Thyroid gland (tissue), 4 donors: ENCODE results near the gene JAKMIP2. TPM values are rescaled to one million over a fixed set of nuclear protein-coding genes. Genes with fewer than 3 reads are reported as not detected.
"Not testable (repeated sequence)": the region's sequence is repeated elsewhere in the genome, so short reads cannot be mapped to it uniquely, and the experiment has no call there.

Source experiments
- DNase-seq, 2 donors: peaks; one replicate each; pipeline ENCODE4 v3.0.0-alpha.2; 2019
- H3K27ac ChIP-seq, 3 donors: fragments of 200-600 bp; sonication (generic); 1 replicate in 2 of 3; 2 replicates in 1 of 3; pipeline ENCODE4 v1.5.1; 2016 to 2019; ENCODE audit warnings: mild to moderate bottlenecking in 1 of 3, moderate library complexity in 1 of 3
- H3K27me3 ChIP-seq: fragments of 200-600 bp; sonication (generic); one replicate; pipeline ENCODE4 v1.5.1; 2019
- H3K36me3 ChIP-seq, 2 donors: fragments of 200-600 bp; sonication (generic); one replicate each; pipeline ENCODE4 v1.5.1; 2016 to 2019
- H3K4me1 ChIP-seq, 2 donors: fragments of 200-600 bp; sonication (generic); one replicate each; pipeline ENCODE4 v1.5.1; 2017 to 2019
- H3K4me3 ChIP-seq, 3 donors: fragments of 200-600 bp; sonication (generic); replicated peaks in 1 of 3; 1 replicate in 2 of 3; 2 replicates in 1 of 3; pipeline ENCODE4 v1.5.1; 2016; ENCODE audit warnings: mild to moderate bottlenecking in 1 of 3
- H3K9me3 ChIP-seq: fragments of 200-600 bp; sonication (generic); one replicate; pipeline ENCODE4 v1.5.1; 2017
- CTCF ChIP-seq, 6 experiments: fragments of 200-600 bp in 3 of 6; fragments of 450-650 bp in 3 of 6; sonication (generic) in 3 of 6; IDR thresholded peaks; one replicate each; pipeline ENCODE4 v1.5.1; 2016 to 2019; ENCODE audit warnings: antibody characterized with exemption in 6 of 6, mild to moderate bottlenecking in 2 of 6, inconsistent platforms in 1 of 6, moderate library complexity in 1 of 6
- POLR2A ChIP-seq, 2 donors: fragments of 450-650 bp; IDR thresholded peaks; one replicate each; pipeline ENCODE4 v1.6.1; 2017; ENCODE audit warnings: antibody characterized with exemption in 2 of 2, mild to moderate bottlenecking in 2 of 2, moderate library complexity in 1 of 2
- WGBS, 2 donors: methylation state at CpG; one replicate each; pipeline ENCODE4 v1.1.5; 2017; 5-methylcytosine and 5-hydroxymethylcytosine counted together
- intact Hi-C: fragments of 100-400 bp; cut with DNase I; formaldehyde crosslinking; loops from one replicate; pipeline ENCODE4 v1.15.1; 2023
- total RNA-seq, 4 donors: library from RNA; depleted of rRNA; stranded (reverse); fragments of >200 nt; gene quantifications; one replicate each; pipeline ENCODE4 v1.2.3, GENCODE V29; 2016

JAKMIP2 gene
- total RNA-seq, result under 1 TPM; under 0.01 to 0.75 (median 0.38) TPM

GRCh38 chr5:147782110-147783028 lies at the start of gene JAKMIP2:
JAKMIP2 (minus strand) TSS chr5:147782728; CDS start chr5:147671806, 110,922 bp downstream.
- H3K4me3 ChIP-seq, result no peak within 1 kb of the TSS
- no peaks in the 10 kb centered on the region for H3K27me3 ChIP-seq
- TF ChIP-seq POLR2A (IDR thresholded peaks at IDR 0.05), result no peak
- no peak for TF ChIP-seq CTCF (IDR thresholded peaks at IDR 0.05)
- no peaks in the 10 kb centered on the region for H3K36me3 ChIP-seq
- no peaks in the 10 kb centered on the region for H3K4me1 ChIP-seq
- H3K9me3 ChIP-seq, result no peaks in the 10 kb centered on the region
- no peak within 1 kb of the TSS for H3K27ac ChIP-seq
- intact Hi-C loops, result no loop called here
- WGBS, 2 donors, result 4 to 6% methylated on average over 18 to 19 of the region's 19 CpGs
- peak; percentile 6 to 22 for DNase-seq

DNA sequence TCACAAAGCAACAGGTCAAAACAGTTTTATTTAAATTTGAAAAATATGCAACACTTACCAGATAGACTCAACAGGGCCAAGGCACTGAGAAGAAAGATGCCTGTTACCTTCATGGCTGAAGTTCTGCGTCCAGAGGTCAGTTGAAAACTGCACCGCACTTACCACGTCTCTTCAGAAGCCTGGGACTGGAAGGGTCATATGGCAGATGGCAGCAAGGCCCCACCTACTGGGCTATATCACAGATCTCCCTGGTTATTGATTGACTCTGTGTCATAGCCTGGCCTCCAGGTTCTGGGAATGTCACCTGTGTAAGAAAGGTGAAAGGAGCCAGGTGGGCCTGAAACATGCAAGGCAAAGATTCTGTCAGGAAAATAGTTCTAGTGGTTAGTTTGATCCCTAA lies 48.9 kb upstream of the JAKMIP2 start, which contains the start of gene SPINK1:
Gene SPINK1 (minus strand): TSS at position 207 of the 400 bp plus-strand sequence. CDS start 94 bp downstream, at position 113.
- intact Hi-C loops, result no loop called here
- Histone ChIP-seq H3K4me3 (no peak within 1 kb of the TSS), H3K9me3 (no peaks in the 10 kb centered on the region), H3K36me3 (no peaks in the 10 kb centered on the region), H3K27ac (no peak within 1 kb of the TSS), H3K27me3 (no peaks in the 10 kb centered on the region), H3K4me1 (no peaks in the 10 kb centered on the region)
- TF ChIP-seq CTCF (IDR thresholded peaks at IDR 0.05), result no peak
- TF ChIP-seq POLR2A (IDR thresholded peaks at IDR 0.05), result no peak
- no peak for DNase-seq
- 96 to 98% methylated on average over 3 of the region's 3 CpGs for WGBS, 2 donors

GRCh38 chr5:147830035-147830434 lies 47.5 kb upstream of the JAKMIP2 start:
- Histone ChIP-seq H3K4me3 (no peak overlapping the region), H3K4me1 (no peaks in the 10 kb centered on the region), H3K9me3 (no peaks in the 10 kb centered on the region), H3K36me3 (no peaks in the 10 kb centered on the region), H3K27me3 (no peaks in the 10 kb centered on the region), H3K27ac (no peak overlapping the region)
- DNase-seq, result no peak
- intact Hi-C loops, result no loop called here
- TF ChIP-seq POLR2A (IDR thresholded peaks at IDR 0.05) (no peak), CTCF (IDR thresholded peaks at IDR 0.05) (no peak)

GRCh38 chr5:147827017-147827416 lies 44.5 kb upstream of the JAKMIP2 start:
- H3K27me3 ChIP-seq, H3K4me3 ChIP-seq, H3K27ac ChIP-seq, H3K9me3 ChIP-seq, H3K36me3 ChIP-seq, DNase-seq, intact Hi-C loops, H3K4me1 ChIP-seq: not testable (repeated sequence)
- WGBS, 2 donors, result 90 to 95% methylated on average over 5 of the region's 5 CpGs

DNA sequence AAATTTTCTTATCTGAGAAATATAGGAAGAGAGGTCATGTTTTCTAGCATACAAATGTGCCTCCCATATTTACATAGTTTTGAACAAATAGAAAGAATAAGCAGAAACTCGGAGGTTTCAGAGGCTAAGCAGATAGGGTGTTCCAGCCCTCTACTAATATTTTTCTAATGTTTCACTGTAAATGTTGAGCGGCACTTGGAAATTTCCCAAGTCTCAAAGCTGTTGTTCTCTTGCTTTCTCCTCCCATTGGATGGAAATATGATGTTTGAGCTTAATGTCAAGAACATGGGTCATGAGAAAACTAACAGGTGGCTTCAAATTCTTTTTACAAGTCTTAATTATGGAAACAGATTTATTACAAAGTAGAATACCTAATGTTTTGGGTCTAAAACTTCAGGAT lies 43.8 kb upstream of the JAKMIP2 start:
- H3K27ac ChIP-seq, result no peak overlapping the region
- no peak for TF ChIP-seq POLR2A (IDR thresholded peaks at IDR 0.05)
- TF ChIP-seq CTCF (IDR thresholded peaks at IDR 0.05), result no peak
- intact Hi-C loops, result no loop called here
- no peaks in the 10 kb centered on the region for H3K4me1 ChIP-seq
- 76 to 78% methylated on average over 2 of the region's 2 CpGs for WGBS, 2 donors
- DNase-seq, result no peak
- no peaks in the 10 kb centered on the region for H3K9me3 ChIP-seq
- no peak overlapping the region for H3K4me3 ChIP-seq
- H3K36me3 ChIP-seq, result no peaks in the 10 kb centered on the region
- H3K27me3 ChIP-seq, result no peaks in the 10 kb centered on the region
